H1 (cell line): Measurements from ENCODE around the gene ARMC10. TPM values are rescaled to one million over a fixed set of nuclear protein-coding genes. Genes with fewer than 3 reads are reported as not detected.

Source experiments
- CTCF ChIA-PET: fragments of 300-600 bp; sonication (Branson Sonifier 250); formaldehyde crosslinking; loops from one replicate; lab custom pipeline; 2021; ENCODE audit not compliant: partially characterized antibody; lab: Charles Lee
- POLR2A ChIA-PET: fragments of 300-600 bp; sonication (Branson Sonifier 250); formaldehyde crosslinking; loops from one replicate; lab custom pipeline; 2021; ENCODE audit warnings: inconsistent platforms; ENCODE audit not compliant: partially characterized antibody; lab: Charles Lee
- DNase-seq, 2 experiments: peaks; one replicate each; pipeline versions ENCODE4 v3.0.0 to v3.0.0-alpha.2; 2010 to 2022; ENCODE audit warnings: low spot score in 2 of 2, low read depth in 1 of 2, mixed read lengths in 1 of 2
- FAIRE-seq: peaks from 2 replicates; lab custom pipeline; 2011; peaks lifted over from hg19 to GRCh38; lab: Jason Lieb, UNC
- H2AFZ ChIP-seq: 2 replicates; pipeline ENCODE4 v1.8.1; 2012; ENCODE audit warnings: low read length, inconsistent platforms
- H2AK5ac ChIP-seq: 2 replicates; pipeline ENCODE4 v1.6.1; 2013; ENCODE audit warnings: low read depth, low read length
- H2BK120ac ChIP-seq: replicated peaks from 2 replicates; pipeline ENCODE3; 2013; ENCODE audit warnings: low read depth, low read length, inconsistent platforms
- H2BK12ac ChIP-seq: 2 replicates; pipeline ENCODE4 v1.6.1; 2013; ENCODE audit warnings: low read depth, low read length
- H2BK15ac ChIP-seq: 2 replicates; pipeline ENCODE4 v1.6.1; 2013; ENCODE audit warnings: low read length
- H2BK20ac ChIP-seq: 2 replicates; pipeline ENCODE4 v1.6.1; 2013; ENCODE audit warnings: low read length
- H2BK5ac ChIP-seq: 2 replicates; pipeline ENCODE4 v1.6.1; 2013; ENCODE audit warnings: low read depth, low read length
- H3K14ac ChIP-seq: 2 replicates; pipeline ENCODE4 v1.6.1; 2013; ENCODE audit warnings: inconsistent platforms; ENCODE audit not compliant: insufficient read length
- H3K18ac ChIP-seq: 2 replicates; pipeline ENCODE4 v1.6.1; 2013; ENCODE audit warnings: low read length; ENCODE audit errors: extremely low read depth
- H3K23ac ChIP-seq: 2 replicates; pipeline ENCODE4 v1.6.1; 2013; ENCODE audit warnings: inconsistent platforms; ENCODE audit not compliant: insufficient read length
- H3K23me2 ChIP-seq: 2 replicates; pipeline ENCODE4 v1.6.1; 2013; ENCODE audit warnings: low read depth, low read length
- H3K27ac ChIP-seq: 2 replicates; pipeline ENCODE4 v1.6.1; 2011; ENCODE audit warnings: low read depth, low read length, inconsistent platforms
- H3K27me3 ChIP-seq, 4 experiments: replicated peaks in 1 of 4; 1 replicate in 1 of 4; 2 replicates in 3 of 4; pipeline versions ENCODE4 v1.6.1 to v1.8.1; 2011 to 2013; ENCODE audit warnings: low read length in 3 of 4, mild to moderate bottlenecking in 3 of 4, inconsistent platforms in 2 of 4, mixed read lengths in 2 of 4, moderate library complexity in 1 of 4; ENCODE audit not compliant: control insufficient read depth in 3 of 4, insufficient read depth in 3 of 4; ENCODE audit errors: extremely low read depth in 1 of 4
- H3K36me3 ChIP-seq, 4 experiments: 2 replicates each; pipeline versions ENCODE4 v1.6.1 to v1.8.1; 2011 to 2013; ENCODE audit warnings: mild to moderate bottlenecking in 4 of 4, low read length in 3 of 4, moderate library complexity in 2 of 4, control low read depth in 1 of 4, inconsistent platforms in 1 of 4; ENCODE audit not compliant: insufficient read depth in 4 of 4, control insufficient read depth in 2 of 4
- H3K4ac ChIP-seq: replicated peaks from 2 replicates; pipeline ENCODE3; 2013; ENCODE audit warnings: low read length, low read depth, mixed read lengths, inconsistent platforms; ENCODE audit not compliant: insufficient read length
- H3K4me1 ChIP-seq, 4 experiments: replicated peaks in 1 of 4; 1 replicate in 1 of 4; 2 replicates in 3 of 4; pipeline versions ENCODE4 v1.6.1 to v1.8.1; 2011 to 2013; ENCODE audit warnings: low read length in 3 of 4, inconsistent platforms in 2 of 4, mixed read lengths in 1 of 4; ENCODE audit not compliant: insufficient read depth in 4 of 4, control insufficient read depth in 3 of 4
- H3K4me2 ChIP-seq, 2 experiments: 2 replicates each; pipeline versions ENCODE4 v1.6.1 to v1.8.1; 2011 to 2013; ENCODE audit warnings: low read depth in 2 of 2, low read length in 2 of 2, control low read depth in 1 of 2, inconsistent platforms in 1 of 2, mild to moderate bottlenecking in 1 of 2; ENCODE audit not compliant: insufficient read depth in 1 of 2
- H3K4me3 ChIP-seq, 4 experiments: fragments of 200-600, 300-600 bp in 1 of 4; sonication (generic), shearing (Covaris generic), sonication (Bioruptor Twin) in 1 of 4; 2 replicates each; pipeline versions ENCODE4 v1.5.1 to v1.8.1; 2011 to 2016; ENCODE audit warnings: low read length in 4 of 4, low read depth in 3 of 4, control low read depth in 2 of 4, inconsistent platforms in 2 of 4, mild to moderate bottlenecking in 2 of 4, mixed read lengths in 1 of 4, moderate library complexity in 1 of 4; ENCODE audit not compliant: insufficient read depth in 2 of 4; ENCODE audit errors: extremely low read depth in 1 of 4
- H3K56ac ChIP-seq: replicated peaks from 2 replicates; pipeline ENCODE3; 2013; ENCODE audit warnings: low read depth, mild to moderate bottlenecking, mixed read lengths, low read length, inconsistent platforms; ENCODE audit not compliant: insufficient read length
- H3K79me1 ChIP-seq: 2 replicates; pipeline ENCODE4 v1.6.1; 2013; ENCODE audit warnings: low read depth, low read length, control low read depth
- H3K79me2 ChIP-seq, 2 experiments: 2 replicates each; pipeline versions ENCODE4 v1.6.1 to v1.8.1; 2012 to 2013; ENCODE audit warnings: low read length in 2 of 2, mild to moderate bottlenecking in 2 of 2, inconsistent platforms in 1 of 2; ENCODE audit not compliant: insufficient read depth in 2 of 2, control insufficient read depth in 1 of 2
- H3K9ac ChIP-seq, 4 experiments: replicated peaks in 1 of 4; 1 replicate in 1 of 4; 2 replicates in 3 of 4; pipeline versions ENCODE4 v1.6.1 to v1.8.1; 2011 to 2013; ENCODE audit warnings: low read depth in 3 of 4, low read length in 3 of 4, control low read depth in 2 of 4, mild to moderate bottlenecking in 2 of 4, moderate library complexity in 2 of 4, inconsistent platforms in 1 of 4; ENCODE audit errors: extremely low read depth in 1 of 4
- H3K9me3 ChIP-seq, 2 experiments: 2 replicates each; pipeline versions ENCODE4 v1.6.1 to v1.8.1; 2012 to 2013; ENCODE audit warnings: mild to moderate bottlenecking in 2 of 2, moderate library complexity in 2 of 2, control low read depth in 1 of 2, inconsistent platforms in 1 of 2, low read depth in 1 of 2, low read length in 1 of 2, mixed read lengths in 1 of 2; ENCODE audit not compliant: insufficient read depth in 2 of 2
- H4K20me1 ChIP-seq, 2 experiments: replicated peaks in 1 of 2; 2 replicates each; pipeline versions ENCODE3 to v1.8.1; 2011 to 2013; ENCODE audit warnings: inconsistent platforms in 2 of 2, low read length in 2 of 2, mild to moderate bottlenecking in 1 of 2; ENCODE audit not compliant: insufficient read depth in 2 of 2, control insufficient read depth in 1 of 2
- H4K5ac ChIP-seq: 2 replicates; pipeline ENCODE4 v1.6.1; 2013; ENCODE audit warnings: low read length, low read depth, mixed read lengths, inconsistent platforms; ENCODE audit not compliant: insufficient read length
- H4K8ac ChIP-seq: 2 replicates; pipeline ENCODE4 v1.8.0; 2013; ENCODE audit warnings: mild to moderate bottlenecking, moderate library complexity, low read length, inconsistent platforms; ENCODE audit not compliant: insufficient read depth; ENCODE audit errors: extremely low read depth
- H4K91ac ChIP-seq: replicated peaks from 2 replicates; pipeline ENCODE3; 2013; ENCODE audit warnings: low read length, mixed read lengths, inconsistent platforms; ENCODE audit not compliant: insufficient read length
- HDAC6 ChIP-seq: IDR thresholded peaks from one replicate; pipeline ENCODE4 v1.7.1; 2012; ENCODE audit warnings: low read depth, mild to moderate bottlenecking, inconsistent platforms, low read length, moderate library complexity
- KDM5A ChIP-seq: fragments of 200-600 bp; IDR thresholded peaks from 2 replicates; pipeline ENCODE4 v1.7.1; 2012; ENCODE audit warnings: mild to moderate bottlenecking, low read length, inconsistent platforms, mixed read lengths
- RAD21 ChIP-seq, 2 experiments: IDR thresholded peaks in 1 of 2; conservative IDR thresholded peaks in 1 of 2; 2 replicates each; pipeline ENCODE4 v1.6.1; 2011; ENCODE audit warnings: low read depth in 2 of 2, low read length in 2 of 2, improper control_type of control experiment in 1 of 2, inconsistent platforms in 1 of 2, mild to moderate bottlenecking in 1 of 2, moderate library complexity in 1 of 2
- SP4 ChIP-seq: IDR thresholded peaks from 2 replicates; pipeline ENCODE4 v1.6.1; 2012; ENCODE audit warnings: low read length, inconsistent platforms
- polyA plus RNA-seq, 7 experiments: library from polyadenylated mRNA; depleted of rRNA in 3 of 7; stranded (reverse) in 5 of 7; unstranded in 2 of 7; fragments of >200 nt in 5 of 7; fragments of 200-250 nt in 2 of 7; gene quantifications; 1 replicate in 5 of 7; 2 replicates in 1 of 7; 4 replicates in 1 of 7; pipeline versions ENCODE4 v1.2.1 to v1.2.3, GENCODE V29; 2011 to 2013; ENCODE audit warnings: missing spikeins in 2 of 7, mixed read lengths in 2 of 7
- total RNA-seq: library from RNA; stranded (reverse); fragmentation: NEBNext Ultra II Directional; extraction: Animal tissue kit (Norgen Biotek cat#: 25700); gene quantifications from 2 replicates; pipeline ENCODE4 v1.2.1, GENCODE V29; 2021

ARMC10 gene
- total and polyA plus RNA-seq, 2 of the 8 experiments (the other 6 are each of a cell fraction or from before 2014, with no cell fraction given) = 16.4 to 44.3 TPM

GRCh38 chr7:103121641-103122040, 46.7 kb downstream of the ARMC10 start:
- Histone ChIP-seq H3K18ac (no peak overlapping the region), H3K14ac (no peak overlapping the region), H4K20me1 (no peaks in the 10 kb centered on the region), H2AK5ac (no peak overlapping the region), H2AFZ (no peak overlapping the region), H2BK120ac (no peak overlapping the region), H4K5ac (no peak overlapping the region), H2BK12ac (no peak overlapping the region), H3K9ac (no peak overlapping the region), H3K4me2 (no peak overlapping the region), H2BK15ac (no peak overlapping the region), H3K23ac (no peak overlapping the region), H4K8ac (no peak overlapping the region), H3K27me3 (no peaks in the 10 kb centered on the region), H3K4me3 (no peak overlapping the region), H4K91ac (no peak overlapping the region), H2BK5ac (no peak overlapping the region), H3K79me2 (no peaks in the 10 kb centered on the region), H2BK20ac (no peak overlapping the region), H3K4me1 (no peaks in the 10 kb centered on the region), H3K9me3 (no peaks in the 10 kb centered on the region), H3K36me3 (peaks cover 0 to 18% (median 7%) of the 10 kb centered on the region in 4 experiments; a peak in 5 of 8 replicates), H3K4ac (no peak overlapping the region), H3K23me2 (no peaks in the 10 kb centered on the region), H3K27ac (no peak overlapping the region), H3K79me1 (no peaks in the 10 kb centered on the region), H3K56ac (no peak overlapping the region)
- POLR2A ChIA-PET = no interaction called here
- TF ChIP-seq RAD21 (IDR thresholded peaks at IDR 0.05 in 1 of 2, conservative IDR thresholded peaks at IDR 0.05 in 1 of 2; ENCODE audit: low read depth in 2 of 2, low read length in 2 of 2) (no peak), KDM5A (no peak), HDAC6 (no peak), SP4 (no peak)
- DNase-seq (no peak), FAIRE-seq (no peak)
- CTCF ChIA-PET = no interaction called here
